Esophagus squamous epithelium (tissue), 5 donors: ENCODE measurements around the gene HSF2BP. TPM values are rescaled to one million over a fixed set of nuclear protein-coding genes. Genes with fewer than 3 reads are reported as not detected.

ENCODE experiments used
- DNase-seq: peaks from one replicate; lab custom pipeline; 2025; lab: John Stamatoyannopoulos, UW
- H3K27ac ChIP-seq, 4 donors: fragments of 200-600 bp; sonication (generic); one replicate each; pipeline ENCODE4 v1.5.1; 2016 to 2019; ENCODE audit warnings: mild to moderate bottlenecking in 1 of 4
- H3K27me3 ChIP-seq, 4 donors: fragments of 200-600 bp; sonication (generic); 1 replicate in 3 of 4; 2 replicates in 1 of 4; pipeline versions ENCODE4 v1.5.1 to v1.6.0; 2017 to 2021; ENCODE audit warnings: antibody characterized with exemption in 1 of 4
- H3K36me3 ChIP-seq, 3 donors: fragments of 200-600 bp; sonication (generic); one replicate each; pipeline ENCODE4 v1.5.1; 2016 to 2019
- H3K4me1 ChIP-seq, 3 donors: fragments of 200-600 bp; sonication (generic); one replicate each; pipeline ENCODE4 v1.5.1; 2017 to 2019
- H3K4me3 ChIP-seq, 4 donors: fragments of 200-600 bp; sonication (generic); 1 replicate in 3 of 4; 2 replicates in 1 of 4; pipeline ENCODE4 v1.5.1; 2016 to 2019; ENCODE audit warnings: mild to moderate bottlenecking in 2 of 4, moderate library complexity in 1 of 4
- H3K9me3 ChIP-seq, 3 donors: fragments of 200-600 bp; sonication (generic); one replicate each; pipeline ENCODE4 v1.5.1; 2016 to 2019
- CTCF ChIP-seq, 6 experiments: fragments of 450-650 bp in 4 of 6; fragments of 200-600 bp in 2 of 6; sonication (generic) in 2 of 6; IDR thresholded peaks; one replicate each; pipeline ENCODE4 v1.5.1; 2016 to 2019; ENCODE audit warnings: antibody characterized with exemption in 6 of 6, mild to moderate bottlenecking in 4 of 6, moderate library complexity in 4 of 6
- POLR2A ChIP-seq, 4 donors: fragments of 450-650 bp; IDR thresholded peaks; one replicate each; pipeline ENCODE4 v1.6.1; 2017; ENCODE audit warnings: antibody characterized with exemption in 4 of 4, mild to moderate bottlenecking in 4 of 4, moderate library complexity in 3 of 4
- WGBS, 2 donors: methylation state at CpG; one replicate each; pipeline ENCODE4 v1.1.5; 2018; 5-methylcytosine and 5-hydroxymethylcytosine counted together
- intact Hi-C: fragments of 100-400 bp; cut with DNase I; formaldehyde crosslinking; loops from one replicate; pipeline ENCODE4 v1.15.0; 2022
- total RNA-seq, 4 donors: library from RNA; depleted of rRNA; stranded (reverse); fragments of >200 nt; gene quantifications; one replicate each; pipeline ENCODE4 v1.1.0, GENCODE V29; 2016
- donor health status: DM: yes; HTN: yes; CAD: no.

The HSF2BP gene
- total RNA-seq, 4 donors from 2014 or later = 0.35 to 1.1 (median 0.76) TPM; not detected in 1

DNA sequence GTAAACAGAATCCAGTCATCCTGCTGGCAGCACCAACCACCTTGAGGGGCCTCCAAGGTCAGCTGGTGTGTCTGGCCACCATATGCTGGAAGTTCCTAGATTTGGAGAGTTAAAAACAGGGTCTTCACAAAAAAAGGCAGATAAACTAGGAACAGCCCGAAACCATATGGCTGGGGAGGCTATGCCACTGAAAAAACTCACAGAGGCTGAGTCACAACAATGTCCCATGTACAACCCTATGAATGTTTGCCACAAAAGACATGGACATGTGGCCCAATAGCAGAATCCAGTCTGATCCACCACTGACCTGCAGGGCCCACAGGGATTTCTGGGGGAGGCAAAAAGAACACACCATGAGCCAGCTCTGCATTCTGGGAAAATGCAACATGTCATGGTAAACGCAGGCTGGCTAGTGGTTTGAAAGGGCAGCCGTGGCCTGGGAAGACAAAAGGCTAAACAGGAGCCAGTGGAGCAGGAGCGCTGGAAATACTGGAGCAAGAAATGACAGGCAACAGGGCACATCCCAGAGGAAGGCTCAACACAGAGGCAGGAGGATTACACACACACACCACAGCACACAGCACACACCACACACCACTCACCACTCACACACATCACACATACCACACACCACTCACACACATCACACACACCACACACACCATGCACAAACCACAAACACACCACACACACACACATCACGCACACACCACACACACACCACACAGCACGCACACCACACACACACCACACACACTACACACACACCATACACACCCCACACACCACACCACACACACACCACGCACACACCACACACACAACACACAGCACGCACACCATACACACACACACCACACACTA is 55.4 kb downstream of the HSF2BP start:
- Histone ChIP-seq H3K4me3 (no peak overlapping the region), H3K36me3 (no peaks in the 10 kb centered on the region), H3K27me3 (no peaks in the 10 kb centered on the region), H3K4me1 (no peaks in the 10 kb centered on the region), H3K27ac (peak overlapping the region in 3 of 4 donors; percentile 5 to 63 (median 30)), H3K9me3 (no peaks in the 10 kb centered on the region)
- no peak for DNase-seq
- no peak for TF ChIP-seq POLR2A (IDR thresholded peaks at IDR 0.05)
- no peak for TF ChIP-seq CTCF (IDR thresholded peaks at IDR 0.05)
- 78 to 84% methylated on average over 8 of the region's 8 CpGs for WGBS, 2 donors
- intact Hi-C loops = no loop called here

DNA sequence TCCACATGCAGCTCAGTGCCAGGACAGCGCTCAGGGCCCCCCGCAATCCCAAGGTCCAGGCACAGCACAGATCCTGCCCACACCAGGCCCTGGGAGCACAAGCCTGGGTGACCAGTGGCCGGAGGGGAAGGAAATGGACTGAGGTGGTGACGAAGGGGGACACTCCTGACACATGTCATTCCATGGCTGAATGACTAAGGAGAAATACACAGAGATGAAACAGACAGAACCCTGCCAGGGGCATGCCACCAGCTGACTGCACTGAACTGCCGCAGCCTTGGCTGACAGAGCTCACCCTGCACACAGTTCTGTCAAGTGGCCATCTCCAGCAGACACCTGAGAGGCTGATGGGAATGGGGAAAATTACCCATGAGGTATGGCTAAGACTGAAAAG is 56.1 kb downstream of the HSF2BP start:
- 93 to 95% methylated on average over 3 of the region's 5 CpGs for WGBS, 2 donors
- H3K9me3 ChIP-seq = no peaks in the 10 kb centered on the region
- no peak for DNase-seq
- no peaks in the 10 kb centered on the region for H3K4me1 ChIP-seq
- H3K27ac ChIP-seq = peak overlapping the region in 3 of 4 donors; percentile 5 to 63 (median 30)
- H3K36me3 ChIP-seq = no peaks in the 10 kb centered on the region
- H3K27me3 ChIP-seq = no peaks in the 10 kb centered on the region
- intact Hi-C loops = no loop called here
- H3K4me3 ChIP-seq = no peak overlapping the region
- no peak for TF ChIP-seq CTCF (IDR thresholded peaks at IDR 0.05)
- no peak for TF ChIP-seq POLR2A (IDR thresholded peaks at IDR 0.05)

GRCh38 chr21:43602266-43603232 is 56.7 kb downstream of the HSF2BP start:
- Histone ChIP-seq H3K9me3 (no peaks in the 10 kb centered on the region), H3K27ac (peak overlapping the region in 2 of 4 donors; percentile 5 to 63)
- intact Hi-C loops = no loop called here

DNA sequence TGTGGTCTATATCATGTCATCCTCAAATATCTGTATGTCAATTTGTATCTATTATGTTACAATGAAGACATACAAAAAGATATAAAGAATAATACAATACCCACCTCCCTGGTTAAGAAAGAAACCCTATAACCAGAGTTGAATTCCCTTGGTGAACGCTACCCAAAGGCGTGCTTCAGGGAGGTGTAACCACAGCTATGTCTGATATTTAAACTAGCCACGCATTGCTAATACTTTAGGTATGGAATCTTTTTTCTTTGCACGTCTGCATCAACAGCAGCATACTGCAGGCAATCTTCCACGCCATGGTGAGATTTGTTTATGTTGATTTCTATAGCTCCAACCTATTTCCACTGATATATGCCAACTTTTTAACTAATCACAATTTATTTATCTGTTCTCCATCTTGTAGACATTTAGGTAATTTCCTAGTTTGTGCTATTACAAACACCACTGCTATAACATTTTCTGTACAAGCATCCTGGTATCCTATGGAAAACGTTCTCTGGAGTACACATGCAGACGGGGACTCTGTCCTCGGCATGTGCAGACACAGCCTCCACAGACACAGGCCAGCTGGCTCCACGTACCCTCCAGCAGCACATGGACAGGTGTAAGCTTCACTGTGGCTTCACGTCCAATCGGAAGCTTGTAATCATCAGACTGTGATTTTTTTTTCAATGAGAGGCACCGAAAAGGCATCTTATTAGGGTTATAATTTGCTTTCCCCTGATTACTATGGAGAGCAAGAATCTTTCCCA is 58.5 kb downstream of the HSF2BP start:
- H3K4me1 ChIP-seq = no peaks in the 10 kb centered on the region
- no peak for DNase-seq
- 50 to 57% methylated on average over 12 of the region's 12 CpGs for WGBS, 2 donors
- no peak overlapping the region for H3K27ac ChIP-seq
- intact Hi-C loops = no loop called here
- H3K27me3 ChIP-seq = no peaks in the 10 kb centered on the region
- no peaks in the 10 kb centered on the region for H3K9me3 ChIP-seq
- TF ChIP-seq CTCF (IDR thresholded peaks at IDR 0.05) = no peak
- TF ChIP-seq POLR2A (IDR thresholded peaks at IDR 0.05) = no peak
- H3K4me3 ChIP-seq = no peak overlapping the region
- H3K36me3 ChIP-seq = no peaks in the 10 kb centered on the region

More at GRCh38 chr21:43602266-43603232, 56.7 kb downstream of the HSF2BP start:
- H3K27me3 ChIP-seq = no peaks in the 10 kb centered on the region
- no peak overlapping the region for H3K4me3 ChIP-seq
- no peaks in the 10 kb centered on the region for H3K4me1 ChIP-seq
- TF ChIP-seq POLR2A (IDR thresholded peaks at IDR 0.05) (no peak), CTCF (IDR thresholded peaks at IDR 0.05) (no peak)
- no peaks in the 10 kb centered on the region for H3K36me3 ChIP-seq
- WGBS, 2 donors = 76 to 77% methylated on average over 12 to 13 of the region's 13 CpGs
- DNase-seq = no peak
